HFFc6 (cell line): Measurements from ENCODE around the gene ATRN. TPM values are rescaled to one million over a fixed set of nuclear protein-coding genes. Genes with fewer than 3 reads are reported as not detected.
"Not testable (repeated sequence)": the region's sequence is repeated elsewhere in the genome, so short reads cannot be mapped to it uniquely, and the experiment has no call there.

Source experiments
- DNase-seq: peaks from one replicate; pipeline ENCODE4 v3.0.0-alpha.2; 2018
- H3K27ac Mint-ChIP-seq: 2 replicates; pipeline ENCODE4 v1.8.0; 2020; ENCODE audit warnings: mild to moderate bottlenecking, mixed read lengths
- H3K27me3 Mint-ChIP-seq: 2 replicates; pipeline ENCODE4 v1.8.0; 2021; ENCODE audit warnings: mild to moderate bottlenecking, moderate library complexity, mixed read lengths; ENCODE audit not compliant: insufficient read depth
- H3K36me3 Mint-ChIP-seq: 2 replicates; pipeline ENCODE4 v1.8.0; 2021; ENCODE audit warnings: low read depth, mixed read lengths
- H3K4me1 Mint-ChIP-seq: 2 replicates; pipeline ENCODE4 v1.8.0; 2020; ENCODE audit warnings: low read depth, mixed read lengths
- H3K4me3 Mint-ChIP-seq: 2 replicates; pipeline ENCODE4 v1.8.0; 2020; ENCODE audit warnings: mild to moderate bottlenecking, moderate library complexity, mixed read lengths
- H3K9me3 Mint-ChIP-seq: 2 replicates; pipeline ENCODE4 v1.8.0; 2020; ENCODE audit warnings: mild to moderate bottlenecking, mixed read lengths
- CTCF ChIP-seq: fragments of 200-600 bp; sonication (generic); IDR thresholded peaks from 2 replicates; pipeline ENCODE4 v1.5.0; 2021; ENCODE audit warnings: antibody characterized with exemption, mild to moderate bottlenecking
- total RNA-seq, 6 experiments: library from RNA; stranded (reverse); fragmentation: NEBNext Ultra II Directional; extraction: Animal tissue kit (Norgen Biotek cat#: 25700); gene quantifications; 2 replicates in 1 of 6; 3 replicates in 5 of 6; pipeline ENCODE4 v1.2.3, GENCODE V29; 2021

ATRN gene
- total RNA-seq, 6 experiments from 2014 or later: 27.5 to 33.0 (median 29.6) TPM

- 0 out of 2 replicates have a peak, but pooled peaks cover 3% of the 10 kb centered on the region for H3K36me3 Mint-ChIP-seq
- no peak for TF ChIP-seq CTCF
- no peak overlapping the region for H3K27ac Mint-ChIP-seq
- no peaks in the 10 kb centered on the region for H3K9me3 Mint-ChIP-seq
- no peaks in the 10 kb centered on the region for H3K27me3 Mint-ChIP-seq
- no peak overlapping the region for H3K4me3 Mint-ChIP-seq
- no peak for DNase-seq
- H3K4me1 Mint-ChIP-seq: peaks cover 4% of the 10 kb centered on the region; the same call in 1 of the 2 replicates
Observed at GRCh38 chr20:3509064-3509463, 38.2 kb downstream of the ATRN start.

- Mint-ChIP-seq H3K27me3 (no peaks in the 10 kb centered on the region), H3K36me3 (0 out of 2 replicates have a peak, but pooled peaks cover 3% of the 10 kb centered on the region), H3K27ac (no peak overlapping the region), H3K4me1 (peaks cover 14% of the 10 kb centered on the region), H3K4me3 (no peak overlapping the region), H3K9me3 (no peaks in the 10 kb centered on the region)
- no peak for DNase-seq
- TF ChIP-seq CTCF: no peak
Observed at GRCh38 chr20:3510110-3510509, 39.3 kb downstream of the ATRN start.

- not testable (repeated sequence) for H3K4me3 Mint-ChIP-seq, DNase-seq, H3K36me3 Mint-ChIP-seq, H3K27ac Mint-ChIP-seq, H3K27me3 Mint-ChIP-seq, H3K9me3 Mint-ChIP-seq
- H3K4me1 Mint-ChIP-seq: peaks cover 25% of the 10 kb centered on the region
Observed at GRCh38 chr20:3512239-3512638, 41.4 kb downstream of the ATRN start.

- no peaks in the 10 kb centered on the region for H3K27me3 Mint-ChIP-seq
- no peaks in the 10 kb centered on the region for H3K9me3 Mint-ChIP-seq
- no peak overlapping the region for H3K4me3 Mint-ChIP-seq
- no peak for DNase-seq
- no peak overlapping the region for H3K27ac Mint-ChIP-seq
- no peak for TF ChIP-seq CTCF
- peaks cover 4% of the 10 kb centered on the region for H3K36me3 Mint-ChIP-seq
- H3K4me1 Mint-ChIP-seq: peaks cover 25% of the 10 kb centered on the region
Observed at GRCh38 chr20:3514012-3514642, 43.3 kb downstream of the ATRN start.

GRCh38 chr20:3515379-3516170 is 44.8 kb downstream of the ATRN start:
- TF ChIP-seq CTCF: no peak
- H3K9me3 Mint-ChIP-seq: no peaks in the 10 kb centered on the region
- H3K27me3 Mint-ChIP-seq: no peaks in the 10 kb centered on the region
- H3K4me3 Mint-ChIP-seq: no peak overlapping the region
- peaks cover 17% of the 10 kb centered on the region for H3K36me3 Mint-ChIP-seq
- peak overlapping the region; percentile 57 for H3K27ac Mint-ChIP-seq
- peak; percentile 15 for DNase-seq
- H3K4me1 Mint-ChIP-seq: peaks cover 25% of the 10 kb centered on the region
